Keratinocyte (primary cell): ENCODE data around the gene TRPT1. TPM values are rescaled to one million over a fixed set of nuclear protein-coding genes. Genes with fewer than 3 reads are reported as not detected.

Source experiments
- DNase-seq: peaks from one replicate; pipeline ENCODE4 v3.0.0-alpha.2; 2011; ENCODE audit warnings: low read depth, missing footprints, low spot score
- FAIRE-seq: peaks from 2 replicates; lab custom pipeline; 2011; peaks lifted over from hg19 to GRCh38; lab: Jason Lieb, UNC
- H2AFZ ChIP-seq: 2 replicates; pipeline ENCODE4 v1.6.0; 2012; ENCODE audit warnings: low read length, control low read depth, inconsistent platforms; ENCODE audit not compliant: control insufficient read depth
- H3K27ac ChIP-seq: 2 replicates; pipeline ENCODE4 v1.5.1; 2011; ENCODE audit warnings: low read length; ENCODE audit not compliant: control insufficient read depth, insufficient read depth
- H3K27me3 ChIP-seq: 3 replicates; pipeline ENCODE4 v1.6.0; 2011; ENCODE audit warnings: low read length; ENCODE audit not compliant: control insufficient read depth, insufficient read depth; ENCODE audit errors: extremely low read depth
- H3K36me3 ChIP-seq, 2 experiments: 2 replicates in 1 of 2; 3 replicates in 1 of 2; pipeline ENCODE4 v1.5.1; 2011; ENCODE audit warnings: low read length in 2 of 2, mild to moderate bottlenecking in 1 of 2; ENCODE audit not compliant: control insufficient read depth in 2 of 2, insufficient read depth in 2 of 2; ENCODE audit errors: extremely low read depth in 1 of 2
- H3K4me1 ChIP-seq: 3 replicates; pipeline ENCODE4 v1.5.1; 2011; ENCODE audit warnings: low read length; ENCODE audit not compliant: control insufficient read depth, insufficient read depth; ENCODE audit errors: extremely low read depth
- H3K4me2 ChIP-seq: 3 replicates; pipeline ENCODE4 v1.6.0; 2011; ENCODE audit warnings: low read depth, low read length; ENCODE audit not compliant: control insufficient read depth, insufficient read depth; ENCODE audit errors: extremely low read depth
- H3K4me3 ChIP-seq, 3 experiments: fragments of 200-600 bp in 1 of 3; sonication (generic) in 1 of 3; 2 replicates in 2 of 3; 3 replicates in 1 of 3; pipeline ENCODE4 v1.5.1; 2011 to 2016; ENCODE audit warnings: low read length in 3 of 3, mild to moderate bottlenecking in 3 of 3, control low read depth in 2 of 3, inconsistent platforms in 1 of 3, low read depth in 1 of 3, mixed read lengths in 1 of 3, mixed run types in 1 of 3, moderate library complexity in 1 of 3; ENCODE audit not compliant: control insufficient read depth in 2 of 3, insufficient read depth in 2 of 3; ENCODE audit errors: extremely low read depth in 1 of 3
- H3K79me2 ChIP-seq: 2 replicates; pipeline ENCODE4 v1.6.0; 2012; ENCODE audit warnings: low read length; ENCODE audit not compliant: control insufficient read depth, insufficient read depth
- H3K9ac ChIP-seq: 3 replicates; pipeline ENCODE4 v1.6.0; 2011; ENCODE audit warnings: low read length; ENCODE audit not compliant: control insufficient read depth, insufficient read depth; ENCODE audit errors: extremely low read depth
- H3K9me1 ChIP-seq: 3 replicates; pipeline ENCODE4 v1.6.0; 2011; ENCODE audit warnings: low read length; ENCODE audit not compliant: control insufficient read depth, insufficient read depth; ENCODE audit errors: extremely low read depth
- H3K9me3 ChIP-seq: 2 replicates; pipeline ENCODE4 v1.5.1; 2012; ENCODE audit warnings: low read depth, low read length; ENCODE audit not compliant: control insufficient read depth
- H4K20me1 ChIP-seq: 3 replicates; pipeline ENCODE4 v1.6.0; 2011; ENCODE audit warnings: low read length; ENCODE audit not compliant: control insufficient read depth, insufficient read depth; ENCODE audit errors: extremely low read depth
- EZH2 ChIP-seq: IDR thresholded peaks from one replicate; pipeline ENCODE4 v1.6.1; 2012; ENCODE audit warnings: inconsistent platforms, mild to moderate bottlenecking, low read length, moderate library complexity
- dilution Hi-C: fragments of 300-500 bp; cut with MboI; formaldehyde crosslinking; loops from one replicate; pipeline ENCODE4 v1.7.0; 2020; ENCODE audit warnings: low sequenced_read_pairs; ENCODE audit not compliant: extremely low pct_ligation_motif_present
- polyA plus RNA-seq, 5 experiments: library from polyadenylated mRNA; depleted of rRNA in 3 of 5; stranded (reverse) in 3 of 5; stranded (forward) in 1 of 5; unstranded in 1 of 5; fragments of >200 nt; gene quantifications; 1 replicate in 1 of 5; 2 replicates in 3 of 5; 3 replicates in 1 of 5; pipeline versions ENCODE4 v1.2.1 to v1.2.3, GENCODE V29; 2011 to 2012; ENCODE audit warnings: missing spikeins in 2 of 5, low read depth in 1 of 5, low replicate concordance in 1 of 5
- TF ChIP-seq, protein P1 (sequence below), 3 experiments: IDR thresholded peaks in 1 of 3; conservative IDR thresholded peaks in 1 of 3; optimal IDR thresholded peaks in 1 of 3; 2 replicates in 2 of 3; 3 replicates in 1 of 3; pipeline versions ENCODE3 to v1.5.1; 2011; ENCODE audit warnings: low read length in 3 of 3, mild to moderate bottlenecking in 3 of 3, moderate library complexity in 2 of 3, control low read depth in 1 of 3, inconsistent platforms in 1 of 3; ENCODE audit not compliant: insufficient read depth in 2 of 3; ENCODE audit errors: extremely low read depth in 1 of 3

TRPT1 gene
- polyA plus RNA-seq, 1 donor (not counting 4 experiments of a cell fraction or from before 2014, with no cell fraction given) = 15.5 TPM

DNA sequence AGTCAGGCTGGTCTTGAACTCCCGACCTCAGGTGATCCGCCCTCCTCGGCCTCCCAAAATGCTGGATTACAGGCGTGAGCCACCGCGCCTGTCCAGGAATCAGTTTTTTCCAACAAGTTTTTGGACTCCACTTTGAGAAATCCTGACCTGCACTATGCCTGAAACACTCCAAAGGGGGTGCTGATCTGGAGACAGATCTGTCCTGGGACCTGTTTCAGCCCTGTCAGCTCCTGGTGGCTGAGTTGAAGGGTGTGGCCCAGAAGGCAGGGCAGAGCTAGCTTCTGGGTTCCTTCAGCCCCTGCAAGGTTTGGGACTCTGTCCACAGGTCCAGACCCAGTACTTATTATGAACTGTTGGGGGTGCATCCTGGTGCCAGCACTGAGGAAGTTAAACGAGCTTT, 5.6 kb upstream of the TRPT1 start:
- FAIRE-seq = no peak
- dilution Hi-C loops = no loop called here
- H3K4me2 ChIP-seq = no peak overlapping the region
- peaks cover 3 to 7% of the 10 kb centered on the region in 2 experiments for H3K36me3 ChIP-seq
- DNase-seq = no peak
- peaks cover 2% of the 10 kb centered on the region for H3K9me1 ChIP-seq
- peaks cover 9% of the 10 kb centered on the region for H3K79me2 ChIP-seq
- no peak overlapping the region for H3K27ac ChIP-seq
- H4K20me1 ChIP-seq = no peaks in the 10 kb centered on the region
- H2AFZ ChIP-seq = no peak overlapping the region
- no peak overlapping the region for H3K9ac ChIP-seq
- H3K27me3 ChIP-seq = no peaks in the 10 kb centered on the region
- peaks cover 55% of the 10 kb centered on the region for H3K4me1 ChIP-seq
- TF ChIP-seq, protein P1, sequence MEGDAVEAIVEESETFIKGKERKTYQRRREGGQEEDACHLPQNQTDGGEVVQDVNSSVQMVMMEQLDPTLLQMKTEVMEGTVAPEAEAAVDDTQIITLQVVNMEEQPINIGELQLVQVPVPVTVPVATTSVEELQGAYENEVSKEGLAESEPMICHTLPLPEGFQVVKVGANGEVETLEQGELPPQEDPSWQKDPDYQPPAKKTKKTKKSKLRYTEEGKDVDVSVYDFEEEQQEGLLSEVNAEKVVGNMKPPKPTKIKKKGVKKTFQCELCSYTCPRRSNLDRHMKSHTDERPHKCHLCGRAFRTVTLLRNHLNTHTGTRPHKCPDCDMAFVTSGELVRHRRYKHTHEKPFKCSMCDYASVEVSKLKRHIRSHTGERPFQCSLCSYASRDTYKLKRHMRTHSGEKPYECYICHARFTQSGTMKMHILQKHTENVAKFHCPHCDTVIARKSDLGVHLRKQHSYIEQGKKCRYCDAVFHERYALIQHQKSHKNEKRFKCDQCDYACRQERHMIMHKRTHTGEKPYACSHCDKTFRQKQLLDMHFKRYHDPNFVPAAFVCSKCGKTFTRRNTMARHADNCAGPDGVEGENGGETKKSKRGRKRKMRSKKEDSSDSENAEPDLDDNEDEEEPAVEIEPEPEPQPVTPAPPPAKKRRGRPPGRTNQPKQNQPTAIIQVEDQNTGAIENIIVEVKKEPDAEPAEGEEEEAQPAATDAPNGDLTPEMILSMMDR (optimal IDR thresholded peaks at IDR 0.05 in 1 of 3, IDR thresholded peaks at IDR 0.05 in 1 of 3, conservative IDR thresholded peaks at IDR 0.05 in 1 of 3; ENCODE audit: extremely low read depth in 1 of 3, insufficient read depth in 2 of 3, low read length in 3 of 3) = no peak
- no peak for TF ChIP-seq EZH2
- no peaks in the 10 kb centered on the region for H3K9me3 ChIP-seq
- H3K4me3 ChIP-seq = no peak overlapping the region

DNA sequence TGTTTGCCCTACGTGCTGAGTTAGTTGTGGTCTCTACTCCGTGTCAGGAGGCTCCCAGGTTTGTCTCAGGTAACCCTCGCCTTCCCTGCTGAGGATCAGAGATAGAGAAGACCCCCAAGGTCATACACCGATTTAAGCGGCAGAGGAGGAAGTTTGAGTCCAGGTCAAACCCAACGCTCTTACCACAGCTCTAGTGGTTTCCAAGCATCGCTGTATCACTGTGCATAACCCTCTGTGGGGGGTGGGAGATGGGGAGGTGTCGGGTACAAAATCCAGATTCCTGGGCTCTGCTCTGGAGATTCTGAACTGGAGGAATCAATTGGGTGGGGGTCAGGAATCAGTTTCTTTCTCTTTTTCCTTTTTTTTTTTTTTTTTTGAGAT, 5.0 kb upstream of the TRPT1 start:
- H3K27me3 ChIP-seq = no peaks in the 10 kb centered on the region
- H3K9me1 ChIP-seq = peaks cover 2% of the 10 kb centered on the region
- H3K4me3 ChIP-seq = peak overlapping the region; percentile 48 to 81 (median 66)
- peaks cover 13% of the 10 kb centered on the region for H3K79me2 ChIP-seq
- DNase-seq (no peak), FAIRE-seq (no peak)
- dilution Hi-C loops = no loop called here
- H3K9me3 ChIP-seq = no peaks in the 10 kb centered on the region
- H3K9ac ChIP-seq = peak overlapping the region; percentile 88
- peaks cover 3 to 7% of the 10 kb centered on the region in 2 experiments for H3K36me3 ChIP-seq
- TF ChIP-seq EZH2 = no peak
- TF ChIP-seq, protein P1 (optimal IDR thresholded peaks at IDR 0.05 in 1 of 3, IDR thresholded peaks at IDR 0.05 in 1 of 3, conservative IDR thresholded peaks at IDR 0.05 in 1 of 3; ENCODE audit: extremely low read depth in 1 of 3, insufficient read depth in 2 of 3, low read length in 3 of 3) = no peak
- H3K4me2 ChIP-seq = peak overlapping the region; percentile 78
- H3K27ac ChIP-seq = peak overlapping the region; percentile 70
- peak overlapping the region; percentile 83 for H2AFZ ChIP-seq
- no peaks in the 10 kb centered on the region for H4K20me1 ChIP-seq
- peaks cover 53% of the 10 kb centered on the region for H3K4me1 ChIP-seq
